Ishikawa (cell line): Measurements from ENCODE around the gene EFNA5.

ENCODE experiments used
- CEBPB ChIP-seq: IDR thresholded peaks from 2 replicates; pipeline ENCODE4 v1.6.1; 2012
- CREB1 ChIP-seq: IDR thresholded peaks from 2 replicates; pipeline ENCODE4 v1.6.1; 2012; ENCODE audit warnings: low read depth
- EGR1 ChIP-seq: IDR thresholded peaks from 2 replicates; pipeline ENCODE4 v1.6.1; 2012
- EP300 ChIP-seq: IDR thresholded peaks from 2 replicates; pipeline ENCODE4 v1.6.1; 2012; ENCODE audit warnings: borderline replicate concordance
- FOXM1 ChIP-seq: IDR thresholded peaks from 2 replicates; pipeline ENCODE4 v1.6.1; 2012; ENCODE audit warnings: low read depth, borderline replicate concordance
- RAD21 ChIP-seq: IDR thresholded peaks from 2 replicates; pipeline ENCODE4 v1.6.1; 2012; ENCODE audit warnings: low read depth
- REST ChIP-seq: IDR thresholded peaks from 2 replicates; pipeline ENCODE4 v1.6.1; 2012; ENCODE audit warnings: low read depth, mild to moderate bottlenecking
- USF1 ChIP-seq: IDR thresholded peaks from 2 replicates; pipeline ENCODE4 v1.6.1; 2012
- YY1 ChIP-seq: IDR thresholded peaks from 2 replicates; pipeline ENCODE4 v1.6.1; 2012; ENCODE audit warnings: low read depth

GRCh38 chr5:107437986-107438510, 232.7 kb downstream of the EFNA5 start:
- no peak for TF ChIP-seq EGR1
- no peak for TF ChIP-seq REST
- TF ChIP-seq FOXM1: no peak
- no peak for TF ChIP-seq EP300
- TF ChIP-seq CREB1: no peak
- no peak for TF ChIP-seq RAD21
- TF ChIP-seq YY1: no peak
- no peak for TF ChIP-seq USF1
- TF ChIP-seq CEBPB: no peak
